SW 1271 (cell line): Measurements from ENCODE around the gene U2AF2.

ENCODE experiments used
- DNase-seq, 2 experiments: peaks; one replicate each; lab custom pipeline; 2025; lab: John Stamatoyannopoulos, UW

U2AF2 gene

DNA sequence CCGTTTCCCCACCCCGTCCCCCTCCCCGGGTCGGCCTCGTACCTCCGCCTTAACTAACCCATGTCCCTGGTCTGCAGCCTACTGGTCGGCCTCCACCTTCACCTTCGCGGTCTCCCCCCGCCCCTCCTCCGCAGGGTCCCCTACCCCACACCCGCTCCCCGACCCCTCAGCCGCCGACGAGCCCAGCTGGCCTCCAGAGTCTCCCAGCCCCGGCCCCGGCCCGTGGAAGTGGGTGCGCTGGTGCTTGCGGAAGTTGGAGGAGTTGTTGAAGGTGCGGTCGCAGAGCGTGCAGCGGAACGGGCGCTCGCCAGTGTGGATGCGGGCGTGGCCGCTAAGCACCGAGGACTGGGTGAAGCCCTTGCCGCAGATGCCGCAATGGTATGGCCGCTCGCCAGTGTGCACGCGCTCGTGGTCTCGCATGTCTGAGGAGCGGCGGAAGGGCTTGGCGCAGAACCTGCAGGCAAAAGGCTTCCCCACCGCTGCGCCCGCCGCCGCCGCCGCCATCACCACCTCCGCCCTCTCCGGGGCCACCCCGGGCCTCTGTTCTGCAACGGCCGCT lies 33.1 kb upstream of the U2AF2 start:
- DNase-seq = no peak

DNA sequence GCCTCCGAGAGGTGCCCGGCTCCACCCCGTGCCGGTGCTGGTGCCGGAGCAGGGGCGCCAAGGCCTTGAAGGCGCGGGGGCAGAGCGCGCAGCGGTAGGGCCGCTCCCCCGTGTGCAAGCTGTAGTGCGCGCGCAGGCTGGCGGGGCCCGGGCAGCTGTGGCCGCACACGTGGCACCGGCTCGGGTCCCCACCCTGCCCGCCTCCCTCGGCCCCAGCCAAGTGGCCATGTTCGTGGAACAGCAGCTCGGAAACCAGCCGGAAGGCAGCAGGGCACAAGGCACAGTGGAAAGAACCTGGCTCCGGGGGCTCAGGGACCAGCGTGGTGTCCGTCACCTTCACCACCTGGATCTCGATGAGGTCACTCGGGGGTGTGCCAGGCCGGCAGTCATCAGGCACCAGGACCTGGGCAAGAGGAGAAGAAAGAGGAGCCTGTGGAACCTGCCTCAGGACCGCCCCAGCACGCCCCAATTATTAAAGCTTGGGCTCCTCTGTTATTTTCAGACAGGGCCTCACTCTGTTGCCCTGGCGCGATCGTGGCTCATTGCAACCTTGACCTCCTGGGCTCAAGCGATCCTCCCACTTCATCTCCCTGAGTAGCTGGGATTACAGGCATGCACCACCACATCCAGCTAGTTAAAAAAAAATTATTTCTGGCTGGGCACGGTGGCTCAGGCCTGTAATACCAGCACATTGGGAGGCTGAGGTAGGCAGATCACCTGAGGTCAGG lies 32.4 kb upstream of the U2AF2 start:
- DNase-seq = no peak

DNA sequence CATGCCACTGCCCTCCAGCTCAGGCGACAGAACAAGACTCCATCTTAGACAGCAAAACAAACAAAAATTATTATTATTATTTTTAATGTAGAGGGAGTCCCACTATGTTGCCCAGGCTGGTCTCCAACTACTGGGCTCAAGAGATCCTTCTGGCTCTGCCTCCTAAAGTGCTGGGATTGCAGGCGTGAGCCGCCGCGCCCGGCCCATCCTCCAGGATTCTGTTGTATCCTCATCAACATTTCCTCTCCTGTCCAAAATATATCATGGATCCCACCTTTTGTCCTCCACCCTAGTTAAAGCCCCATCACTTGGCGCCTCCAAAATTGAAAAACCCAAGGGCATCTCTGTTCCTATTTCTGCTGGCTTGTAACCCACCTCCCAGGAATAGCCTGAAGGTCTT lies 31.7 kb upstream of the U2AF2 start:
- DNase-seq = no peak

DNA sequence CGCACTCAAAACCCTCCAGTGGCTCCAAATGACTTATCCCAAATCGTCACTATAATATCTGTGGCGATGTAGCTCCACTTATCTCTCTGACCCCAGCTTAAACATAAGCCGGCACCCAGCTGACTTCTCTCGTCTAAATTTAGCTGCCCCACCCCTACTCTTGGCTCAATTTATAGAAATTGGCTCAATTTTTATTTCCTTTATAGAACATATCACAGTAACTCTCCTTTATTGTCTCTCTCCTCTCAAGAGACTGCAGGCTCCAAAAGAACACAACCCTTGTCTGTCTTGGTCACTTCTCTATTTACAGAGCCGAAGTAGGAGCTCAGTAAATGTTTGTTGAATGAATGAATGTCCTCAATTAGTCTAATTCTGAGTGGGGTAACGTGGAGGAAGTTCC lies 31.3 kb upstream of the U2AF2 start:
- no peak for DNase-seq

DNA sequence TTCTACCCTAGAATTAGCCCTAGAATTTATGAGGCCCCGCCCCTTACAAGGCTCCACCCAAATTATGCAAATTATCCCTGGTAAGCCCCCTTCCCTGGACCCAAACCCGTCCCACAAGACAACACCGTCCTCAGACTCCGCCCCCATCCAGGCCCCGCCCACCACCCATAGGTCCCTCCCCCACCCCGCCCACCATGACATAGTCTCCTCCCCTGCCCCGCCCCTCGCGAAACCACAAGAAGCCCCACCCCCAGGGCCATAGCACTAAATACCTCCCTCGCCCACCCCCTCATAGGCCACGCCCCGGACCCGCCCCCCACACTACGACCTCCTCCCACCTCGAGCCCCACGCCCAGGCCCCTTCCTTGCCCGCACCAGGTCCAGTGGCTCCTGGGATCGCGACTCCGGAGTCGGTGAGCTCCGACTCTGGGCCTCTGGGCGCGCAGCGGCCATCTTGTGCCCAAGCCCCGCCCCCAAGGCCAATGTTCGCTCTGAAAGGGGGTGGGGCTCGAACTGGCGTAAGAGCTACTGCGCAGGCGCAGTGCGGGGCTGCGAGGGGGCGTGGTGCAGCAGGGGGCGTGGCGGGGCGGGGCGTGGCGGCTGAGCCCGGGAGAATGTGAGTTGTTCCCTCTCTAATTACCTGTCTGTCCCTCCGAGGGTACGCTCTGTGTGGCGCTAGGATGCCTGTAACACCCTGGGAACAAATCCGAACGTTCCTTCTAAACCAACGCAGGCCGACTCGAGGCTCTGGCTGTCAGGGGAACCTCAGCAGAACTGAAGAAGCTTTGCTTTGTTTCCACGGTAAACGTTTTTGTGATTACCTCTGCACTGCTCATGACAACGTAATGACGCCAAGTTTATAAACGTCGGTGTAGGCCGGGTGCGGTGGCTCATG lies 30.5 kb upstream of the U2AF2 start, which contains the start of gene ZNF784:
Gene ZNF784 (minus strand): TSS at position 458 of the 895 bp plus-strand sequence. CDS start 5 bp downstream, at position 453.
- DNase-seq = peak in 1 of 2 experiments; percentile 75

DNA sequence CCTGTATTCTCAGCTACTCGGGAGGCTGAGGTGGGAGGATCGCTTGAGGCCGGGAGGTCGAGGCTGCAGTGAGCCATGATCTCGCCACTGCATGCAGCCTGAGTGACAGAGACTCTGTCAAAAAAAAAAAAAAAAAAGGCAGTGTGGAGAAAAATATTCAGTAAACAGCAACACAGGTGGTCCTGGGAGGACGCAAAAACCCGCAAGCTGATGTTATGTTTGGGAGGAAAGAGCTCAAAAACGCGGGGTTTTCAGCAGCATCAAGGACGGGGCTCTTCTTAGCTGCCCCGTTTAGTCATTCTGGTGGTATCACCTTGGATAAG lies 29.9 kb upstream of the U2AF2 start:
- DNase-seq = no peak

DNA sequence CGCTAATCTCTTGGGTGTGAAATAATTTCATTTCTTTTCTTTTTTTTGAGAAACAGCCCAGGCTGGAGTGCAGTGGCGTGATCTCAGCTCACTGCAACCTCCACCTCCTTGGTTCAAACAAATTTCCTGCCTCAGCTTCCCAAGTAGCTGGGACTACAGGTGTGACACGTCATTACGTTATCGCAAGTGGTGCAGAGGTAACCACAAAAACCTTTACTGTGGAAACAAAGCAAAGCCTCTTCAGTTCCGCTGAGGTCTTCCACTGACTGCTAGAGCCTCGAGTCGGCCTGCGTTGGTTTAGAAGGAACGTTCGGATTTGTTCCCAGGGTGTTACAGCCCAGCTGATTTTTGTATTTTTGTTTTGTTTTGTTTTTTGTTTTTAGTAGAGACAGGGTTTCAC lies 28.5 kb upstream of the U2AF2 start:
- no peak for DNase-seq

DNA sequence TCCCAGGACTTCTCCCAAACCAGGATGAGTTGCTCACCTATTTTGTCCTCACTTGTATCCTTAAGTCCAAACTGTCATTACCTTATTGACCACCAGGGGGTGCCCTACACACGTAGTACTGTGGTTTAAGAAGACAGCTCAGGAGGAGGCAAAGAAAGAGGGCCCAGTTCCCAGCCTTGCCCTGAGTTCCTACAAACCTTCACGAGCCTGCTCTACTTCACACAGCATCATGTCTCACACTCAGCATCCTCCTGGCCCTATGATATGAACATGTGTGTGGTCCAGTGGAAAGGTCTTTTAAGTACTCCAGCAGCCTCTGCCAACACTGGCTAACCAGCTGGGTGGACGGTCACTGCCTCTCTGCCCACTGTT lies 22.4 kb upstream of the U2AF2 start:
- DNase-seq = peak; percentile 72 to 83

DNA sequence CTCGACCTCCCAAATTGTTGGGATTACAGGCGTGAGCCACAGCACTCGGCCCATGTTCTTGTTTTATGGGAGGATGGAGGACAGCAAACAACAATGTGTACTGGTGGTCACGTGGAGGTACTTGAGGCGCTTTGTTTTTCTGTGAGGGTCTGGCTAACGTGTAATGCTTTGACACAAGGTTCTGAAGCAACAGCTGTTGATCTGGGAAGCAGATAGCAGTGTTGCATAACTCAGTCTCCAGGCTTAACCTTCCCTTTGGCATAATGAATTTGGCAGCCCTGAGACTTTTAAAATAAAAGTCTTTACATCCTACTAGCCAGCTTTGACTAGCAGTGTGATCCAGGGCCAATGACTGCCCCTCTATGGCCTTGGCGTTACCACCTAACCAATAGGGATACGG lies 21.0 kb upstream of the U2AF2 start:
- no peak for DNase-seq

DNA sequence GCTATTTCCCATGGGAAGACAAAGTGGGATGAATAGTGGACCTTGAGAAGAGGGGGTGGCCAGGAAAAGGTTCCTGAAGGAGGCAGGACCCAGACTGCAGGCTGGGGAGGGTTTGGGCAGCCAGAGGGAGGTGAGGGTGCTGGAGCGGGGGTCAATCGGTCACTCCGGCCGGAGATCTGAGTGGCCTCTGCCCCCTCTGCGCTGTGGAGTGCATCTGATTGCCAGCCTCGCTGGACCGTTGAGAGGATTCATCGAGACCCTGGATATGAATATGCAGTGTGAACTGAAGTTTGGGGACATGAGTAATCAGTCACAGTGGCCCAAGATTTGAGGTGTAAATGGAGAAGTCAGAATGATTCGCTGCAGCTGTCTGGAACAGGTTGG lies 19.5 kb upstream of the U2AF2 start:
- no peak for DNase-seq

DNA sequence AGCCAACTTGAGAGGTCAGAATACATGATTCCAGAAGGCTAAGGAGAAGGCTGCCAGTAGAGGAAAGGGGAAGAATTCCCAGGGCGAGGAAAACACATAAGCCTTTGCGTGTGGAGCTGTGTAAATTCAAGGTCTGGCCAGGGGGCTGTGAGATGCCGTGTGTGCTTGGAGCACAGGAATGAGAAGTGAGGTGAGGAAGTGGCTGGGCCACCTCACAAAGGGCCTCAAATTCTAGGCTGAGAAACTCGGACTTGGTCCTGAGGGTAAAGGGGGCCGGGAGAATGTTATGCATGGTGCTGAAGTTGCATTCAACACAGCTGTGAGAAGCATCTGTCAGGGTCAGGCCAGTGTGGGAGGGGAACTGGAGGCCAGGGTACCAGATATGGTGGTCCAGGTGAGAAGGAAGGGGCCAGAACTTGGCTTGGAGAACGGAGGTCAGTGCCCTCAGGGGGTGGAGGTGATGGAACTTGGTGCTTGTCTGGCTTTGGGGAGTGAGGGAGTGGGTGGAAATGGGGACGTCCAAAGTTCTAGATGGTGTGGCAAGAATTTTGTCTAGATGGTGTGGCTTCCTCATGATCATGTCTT lies 18.9 kb upstream of the U2AF2 start:
- no peak for DNase-seq

DNA sequence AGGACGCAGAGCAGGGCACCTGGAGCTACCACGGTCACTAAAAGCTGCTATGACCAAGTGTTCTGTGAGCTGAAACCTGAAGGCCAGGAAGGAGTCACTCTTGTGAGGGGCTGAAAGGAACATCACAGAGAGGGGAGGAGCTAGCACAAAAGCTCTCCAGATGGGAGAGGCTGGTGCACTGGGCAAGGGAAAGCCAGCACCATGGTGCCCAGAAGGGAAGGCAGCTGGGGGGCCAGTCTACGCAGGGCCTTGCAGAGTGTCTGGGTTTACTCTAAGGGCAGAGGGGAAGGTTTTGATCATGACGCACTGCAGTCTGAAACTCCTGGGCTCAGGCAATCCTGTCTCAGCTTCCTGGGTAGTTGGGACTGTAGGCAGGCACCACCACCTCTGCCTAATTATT lies 18.1 kb upstream of the U2AF2 start:
- no peak for DNase-seq

DNA sequence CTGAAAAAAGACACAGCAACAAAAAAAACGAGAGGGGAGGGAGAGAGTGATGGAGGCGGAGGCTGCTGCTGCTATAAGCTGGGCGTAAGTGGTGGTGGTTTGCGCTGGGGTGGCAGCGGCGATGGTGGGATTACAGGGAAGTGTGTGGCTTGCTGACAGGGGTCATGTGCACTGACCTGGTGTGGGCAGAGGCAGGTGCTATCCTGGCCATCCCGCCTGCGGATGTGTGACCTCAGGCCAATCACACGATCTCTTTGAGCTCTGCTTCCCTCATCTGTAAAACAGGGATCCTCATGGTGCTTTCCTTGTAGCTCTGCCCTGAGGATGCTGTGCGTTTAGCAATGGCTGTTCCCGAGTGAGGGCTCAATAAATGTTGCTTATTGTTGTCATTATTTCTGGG lies 17.3 kb upstream of the U2AF2 start:
- no peak for DNase-seq

DNA sequence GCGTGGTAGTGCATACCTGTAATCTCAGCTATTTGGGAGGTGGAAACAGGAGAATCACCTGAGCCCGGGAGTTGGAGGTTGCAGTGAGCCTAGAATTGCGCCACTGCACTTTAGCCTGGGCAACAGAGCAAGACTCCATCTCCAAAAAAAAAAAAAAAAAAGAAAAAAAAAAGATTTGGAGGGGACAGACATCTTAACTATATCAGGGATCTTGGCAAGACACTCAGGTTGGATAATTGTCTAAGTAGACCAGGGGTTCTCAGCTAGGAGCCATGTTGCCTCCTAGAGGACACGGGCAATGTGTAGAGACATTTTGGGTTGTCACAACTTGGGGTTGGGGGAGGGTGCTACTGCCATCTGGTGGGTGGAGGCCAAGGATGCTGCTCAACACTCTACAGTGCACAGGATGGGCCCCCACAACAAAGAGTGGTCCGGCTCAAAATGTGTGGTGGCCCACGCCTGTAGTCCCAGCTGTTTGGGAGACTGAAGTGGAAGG lies 15.9 kb upstream of the U2AF2 start:
- peak; percentile 28 to 48 for DNase-seq

DNA sequence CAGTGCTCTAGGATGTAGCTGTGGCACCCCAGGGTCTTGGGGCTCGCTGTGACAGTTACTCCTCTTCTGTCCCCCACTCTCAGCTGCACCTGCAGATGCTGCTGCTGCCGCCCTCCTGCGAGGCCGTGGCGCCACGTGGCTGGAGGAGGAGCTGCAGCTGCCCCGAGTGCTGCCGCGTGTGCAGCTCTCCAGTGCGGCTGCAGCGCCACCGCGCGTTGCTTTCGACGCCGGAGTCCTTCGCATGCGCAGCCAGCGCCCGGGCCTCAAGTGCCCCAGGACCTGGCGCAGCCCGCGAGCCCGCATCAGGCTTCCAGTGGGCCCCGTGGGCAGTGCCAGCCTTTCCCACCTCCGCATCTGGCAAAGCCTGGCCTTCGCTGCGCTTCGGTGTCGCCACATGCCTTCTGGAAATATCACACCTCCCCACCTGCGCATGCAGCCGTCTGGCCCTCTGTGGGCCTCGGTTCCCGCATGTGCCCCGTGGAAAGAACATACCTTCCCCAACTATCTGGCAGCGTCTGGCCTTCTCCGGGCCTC lies 14.7 kb upstream of the U2AF2 start:
- no peak for DNase-seq

DNA sequence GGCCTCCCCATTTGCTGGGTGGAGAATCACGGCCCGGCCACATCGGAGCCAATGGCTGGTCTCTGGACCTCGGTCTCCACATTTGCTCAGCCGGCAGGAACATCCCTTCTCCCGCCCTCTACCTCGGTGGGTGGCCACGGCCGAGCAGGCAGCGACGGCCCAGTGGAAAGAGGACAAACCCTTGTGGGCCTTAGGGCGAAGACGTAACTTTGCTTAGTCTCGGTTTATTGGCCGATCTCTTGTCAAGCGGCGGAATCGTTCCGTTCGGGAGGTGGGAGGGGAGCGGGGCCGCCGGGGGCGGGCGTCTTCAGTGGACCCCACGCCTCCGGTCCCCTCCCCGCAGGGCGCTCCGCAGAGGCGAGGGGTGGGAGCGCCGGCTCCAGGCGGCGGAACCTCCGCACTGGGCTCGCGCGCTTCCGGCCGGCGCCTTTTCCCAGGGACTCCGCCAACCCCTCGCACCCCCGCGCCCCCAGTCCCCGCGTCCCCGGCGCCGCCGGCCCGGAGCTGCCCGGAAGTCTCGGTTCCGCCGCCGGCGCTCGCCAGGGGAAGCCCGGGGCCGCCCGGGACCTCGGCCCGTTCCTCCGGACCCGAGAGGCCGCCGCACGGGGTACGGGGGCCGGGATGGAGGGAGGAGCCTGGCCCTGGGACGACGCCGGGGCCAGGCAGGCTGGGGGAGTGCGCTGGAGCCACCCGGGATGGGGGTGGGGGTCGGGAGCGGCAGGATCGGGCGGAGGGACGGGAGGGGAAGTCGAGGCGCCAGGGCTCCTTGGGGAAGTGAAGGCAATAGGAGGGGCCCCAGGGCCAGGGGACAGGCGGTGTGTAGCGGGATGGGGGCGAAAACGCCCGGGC lies 14.0 kb upstream of the U2AF2 start, which contains the start of gene ZNF580:
Gene ZNF580 (plus strand): TSS at position 426 of the 849 bp plus-strand sequence. CDS start 1,507 bp downstream, outside the sequence.
- DNase-seq = peak in 1 of 2 experiments; percentile 49

DNA sequence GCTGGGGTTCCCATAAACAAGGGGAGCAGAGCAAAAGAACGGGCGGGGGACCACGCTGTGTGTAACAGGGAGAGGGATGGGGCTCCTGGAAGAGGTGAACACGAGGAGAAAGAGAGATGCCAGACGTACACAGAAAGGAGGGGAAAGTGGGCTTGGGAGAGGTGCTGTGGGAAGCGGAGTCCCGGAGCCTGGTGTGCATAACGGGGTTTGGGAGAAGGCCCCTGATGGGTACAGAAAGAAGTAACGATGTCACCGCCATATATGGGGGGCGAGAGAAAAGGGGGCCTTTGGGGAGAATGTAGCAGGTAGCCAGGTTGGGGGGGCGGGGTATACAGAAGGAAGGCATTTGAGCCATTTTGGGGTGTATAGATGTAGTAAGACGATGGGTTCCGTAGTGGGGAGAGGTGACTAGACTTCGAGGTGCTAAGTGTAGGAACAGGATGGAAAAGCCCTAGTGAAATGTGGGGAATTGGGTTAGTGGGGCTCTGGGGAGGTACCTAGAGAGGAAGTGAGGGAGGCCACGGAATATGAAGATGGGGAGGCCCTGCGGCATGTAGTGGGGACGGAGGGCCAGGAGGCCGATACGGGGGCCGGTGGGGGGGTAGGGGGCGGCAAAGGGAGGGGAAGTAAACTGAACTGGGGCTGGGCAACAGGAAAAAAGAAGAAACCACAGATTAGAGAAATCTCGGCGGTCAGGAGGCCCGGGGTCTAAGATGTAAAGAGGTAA lies 13.2 kb upstream of the U2AF2 start:
- DNase-seq = peak in 1 of 2 experiments; percentile 49

DNA sequence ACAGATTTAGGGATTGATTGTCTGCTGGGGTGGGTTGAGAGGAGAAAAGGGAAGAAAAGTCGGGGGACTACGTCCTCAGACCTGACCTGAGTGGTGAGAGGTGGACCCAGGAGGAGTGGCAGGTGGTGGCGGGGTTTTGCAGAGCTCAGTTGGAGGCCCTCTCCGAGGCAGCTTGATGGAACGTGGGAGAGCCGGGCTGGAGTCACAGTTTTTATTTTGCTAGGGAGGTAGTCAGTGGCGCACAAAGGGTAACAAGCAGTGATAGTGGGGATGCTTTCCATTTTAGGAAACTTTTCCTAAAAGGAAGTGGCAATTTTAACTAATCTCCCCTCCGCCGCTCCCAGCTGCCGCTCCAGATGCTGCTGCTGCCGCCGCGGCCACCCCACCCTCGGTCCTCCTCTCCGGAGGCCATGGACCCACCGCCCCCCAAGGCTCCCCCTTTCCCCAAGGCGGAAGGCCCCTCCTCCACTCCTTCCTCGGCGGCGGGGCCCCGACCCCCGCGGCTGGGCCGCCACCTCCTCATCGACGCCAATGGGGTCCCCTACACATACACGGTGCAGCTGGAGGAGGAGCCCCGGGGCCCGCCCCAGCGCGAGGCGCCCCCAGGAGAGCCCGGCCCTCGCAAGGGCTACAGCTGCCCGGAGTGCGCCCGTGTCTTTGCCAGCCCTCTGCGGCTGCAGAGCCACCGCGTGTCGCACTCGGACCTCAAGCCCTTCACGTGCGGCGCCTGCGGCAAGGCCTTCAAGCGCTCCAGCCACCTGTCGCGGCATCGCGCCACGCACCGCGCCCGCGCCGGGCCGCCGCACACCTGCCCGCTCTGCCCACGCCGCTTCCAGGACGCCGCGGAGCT lies 12.5 kb upstream of the U2AF2 start:
- peak in 1 of 2 experiments; percentile 29 for DNase-seq
